HUDEP-2 (cell line): ENCODE measurements around the gene GAL3ST3.
"Not testable (repeated sequence)": the region's sequence is repeated elsewhere in the genome, so short reads cannot be mapped to it uniquely, and the experiment has no call there.

Source experiments
- DNase-seq, 76 experiments: peaks; one replicate each; lab custom pipeline; 2025; ENCODE audit not compliant: unreplicated experiment in 76 of 76; lab: John Stamatoyannopoulos, UW

GAL3ST3 gene

GRCh38 chr11:66047541-66048365 lies 1.2 kb downstream of the GAL3ST3 start:
- DNase-seq = no peak

- DNase-seq = no peak
These were observed 2.1 kb downstream of the GAL3ST3 start for GRCh38 chr11:66046901-66047300.

GRCh38 chr11:66045177-66045639 lies 3.8 kb downstream of the GAL3ST3 start:
- peak in 61 of 76 experiments; percentile 9 to 73 (median 41) for DNase-seq

DNA sequence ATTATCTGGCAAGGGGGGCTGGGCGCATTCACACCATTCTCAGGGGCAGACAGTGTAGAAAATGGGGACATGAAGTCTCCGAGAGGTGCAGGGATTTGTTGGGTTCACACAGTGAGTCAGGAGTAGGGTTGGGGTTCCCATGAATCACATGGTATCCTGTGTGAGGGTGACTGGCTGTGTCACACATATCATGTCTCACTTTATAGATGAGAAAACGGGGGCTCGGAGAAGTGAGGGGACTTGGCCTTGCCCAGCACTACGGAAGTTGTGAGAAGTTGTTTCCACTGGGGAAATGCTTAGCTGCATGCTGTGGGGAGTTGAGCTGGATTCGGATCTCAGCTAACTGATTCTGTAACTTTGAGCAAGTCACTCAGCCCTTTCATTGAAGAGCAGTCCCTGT lies 4.2 kb downstream of the GAL3ST3 start:
- no peak for DNase-seq

GRCh38 chr11:66042996-66043906 lies 5.7 kb downstream of the GAL3ST3 start:
- no peak for DNase-seq

DNA sequence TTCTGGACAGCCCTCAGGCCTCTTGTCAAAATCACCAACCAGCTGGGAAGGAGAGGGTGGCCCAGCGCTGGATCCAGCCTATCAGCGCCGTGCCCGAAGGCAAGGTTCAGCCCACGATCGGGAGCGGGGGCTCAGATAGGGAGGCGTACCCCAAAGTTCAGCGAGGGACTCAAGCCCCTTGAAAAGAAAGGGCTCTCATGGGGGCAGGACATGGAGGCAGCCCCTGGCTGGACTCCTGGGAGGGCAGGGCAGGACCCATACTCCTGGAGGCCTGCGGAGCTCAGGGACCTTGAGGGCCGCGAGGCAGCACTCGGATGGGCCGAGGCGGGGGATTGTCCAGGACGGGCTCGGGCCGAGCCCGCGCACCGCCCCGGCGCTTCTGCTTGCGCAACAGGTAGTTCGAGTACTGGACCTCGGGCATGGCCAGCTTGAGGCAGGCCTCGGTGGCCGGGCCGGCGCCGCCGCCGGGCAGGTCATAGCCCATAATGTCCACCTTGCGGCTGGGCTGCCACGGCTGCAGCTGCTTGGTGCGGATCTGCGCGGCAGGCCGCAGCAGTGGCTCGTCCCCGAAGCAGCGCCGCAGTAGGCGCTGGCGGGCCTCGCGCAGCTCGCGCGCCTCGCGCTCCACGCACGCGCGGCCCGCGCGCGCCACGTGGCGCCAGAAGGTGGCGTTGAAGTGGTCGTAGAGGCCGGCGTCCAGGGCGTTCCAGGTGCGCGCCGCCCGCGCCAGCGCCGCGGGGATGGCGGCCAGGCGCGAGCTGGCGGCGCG lies 6.5 kb downstream of the GAL3ST3 start:
- DNase-seq = no peak

DNA sequence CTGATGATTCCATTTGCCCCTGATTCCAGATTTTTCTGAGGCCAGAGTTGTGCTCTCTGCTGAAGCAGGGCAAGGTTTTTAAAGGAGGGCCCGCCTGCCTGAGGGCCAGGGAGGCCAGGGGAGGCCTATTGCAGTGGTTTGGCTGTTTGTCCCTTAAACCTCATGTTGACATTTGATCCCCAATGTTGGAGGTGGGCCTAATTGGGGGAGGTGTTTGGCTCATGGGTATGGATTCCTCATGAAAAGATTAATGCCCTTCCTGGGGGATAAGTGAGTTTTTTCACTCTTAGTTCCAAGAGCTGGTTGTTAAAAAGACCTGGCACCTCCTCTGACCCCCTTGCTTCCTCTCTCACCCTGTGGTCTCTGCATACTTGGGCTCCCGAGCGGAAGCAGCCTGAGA lies 9.2 kb downstream of the GAL3ST3 start:
- DNase-seq = no peak

DNA sequence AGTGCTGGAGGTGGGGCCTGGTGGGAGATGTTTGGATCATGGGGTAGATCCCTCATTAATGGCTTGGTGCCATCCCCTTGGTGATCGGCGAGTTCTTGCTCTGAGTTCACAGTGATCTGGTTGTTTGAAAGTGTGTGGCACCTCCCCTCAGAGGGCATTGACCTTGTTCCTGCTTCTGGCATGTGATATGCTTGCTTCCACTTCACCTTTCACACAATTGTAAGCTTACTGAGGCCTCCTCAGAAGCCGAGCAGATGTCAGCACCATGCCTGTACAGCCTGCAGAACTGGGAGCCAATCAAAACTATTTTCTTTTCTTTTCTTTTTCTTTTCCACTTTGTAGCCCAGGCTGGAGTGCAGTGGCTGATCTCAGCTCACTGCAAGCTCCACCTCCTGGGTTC lies 11.6 kb downstream of the GAL3ST3 start:
- DNase-seq = no peak

GRCh38 chr11:66036334-66036710 lies 12.6 kb downstream of the GAL3ST3 start:
- DNase-seq = no peak

- DNase-seq = no peak
These were observed 13.2 kb downstream of the GAL3ST3 start for GRCh38 chr11:66035653-66036333.

DNA sequence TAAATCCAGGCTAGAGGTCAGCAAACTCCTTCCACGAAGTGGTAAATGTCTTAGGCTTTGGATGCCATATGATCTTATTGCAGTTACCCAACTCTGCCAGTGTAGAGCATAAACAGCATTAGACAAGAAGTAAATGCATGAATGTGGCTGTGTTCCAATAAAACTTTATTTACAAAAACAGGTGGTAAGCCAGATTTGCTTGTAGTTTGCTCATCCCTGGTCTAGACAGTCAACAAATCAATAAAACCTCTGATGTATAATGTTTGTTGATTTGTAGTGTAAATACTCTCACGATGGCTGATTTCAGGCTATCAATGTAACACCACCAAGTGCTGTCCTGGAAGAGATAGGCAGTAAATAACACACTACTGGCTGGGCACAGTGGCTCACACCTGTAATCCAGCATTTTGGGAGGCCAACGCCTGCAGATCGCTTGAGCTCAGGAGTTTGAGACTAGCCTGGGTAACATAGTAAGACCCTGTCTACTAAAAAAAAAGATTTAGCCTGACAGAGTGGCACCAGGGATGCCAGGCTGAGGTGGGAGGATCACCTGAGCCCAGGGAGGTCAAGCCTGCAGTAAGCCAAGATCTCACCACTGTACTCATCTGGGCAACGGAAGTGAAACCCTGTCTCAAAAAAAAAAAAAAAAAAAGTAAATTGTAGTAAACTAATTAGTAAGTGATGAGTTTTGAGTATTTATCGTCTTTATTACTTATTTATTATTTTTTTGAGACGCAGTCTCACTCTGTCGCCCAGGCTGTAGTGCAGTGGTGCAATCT lies 15.8 kb downstream of the GAL3ST3 start:
- no peak for DNase-seq

DNA sequence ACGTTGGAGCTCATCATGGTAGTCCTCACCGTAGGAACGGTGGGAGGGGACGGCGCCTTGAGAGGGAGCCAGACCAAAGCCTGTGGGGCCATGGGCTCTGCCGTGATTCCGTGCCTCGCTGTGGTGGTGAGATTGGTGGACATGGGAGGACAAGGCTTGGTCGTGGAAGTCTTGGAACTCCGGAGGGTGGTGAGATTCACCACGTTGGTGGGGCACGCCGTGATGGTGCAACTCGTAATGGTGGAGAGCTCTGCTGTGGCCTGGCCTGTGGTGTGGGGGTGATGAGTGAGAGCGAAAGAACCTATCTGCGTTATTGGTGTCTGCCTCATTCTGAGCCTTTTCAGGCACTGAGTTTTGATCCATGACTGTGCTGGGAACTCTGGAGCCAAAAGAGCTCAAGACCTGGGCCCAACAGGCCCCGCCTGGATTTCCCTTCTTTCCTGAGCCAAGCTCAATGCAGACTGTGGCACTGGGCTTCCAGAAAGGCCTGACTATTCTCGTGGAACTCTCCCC lies 22.9 kb downstream of the GAL3ST3 start, which contains the start of gene CATSPER1:
TSS of gene CATSPER1 (minus strand) at position 463 of the 513 bp plus-strand sequence. CDS start at position 363, 100 bp downstream.
- DNase-seq = no peak

DNA sequence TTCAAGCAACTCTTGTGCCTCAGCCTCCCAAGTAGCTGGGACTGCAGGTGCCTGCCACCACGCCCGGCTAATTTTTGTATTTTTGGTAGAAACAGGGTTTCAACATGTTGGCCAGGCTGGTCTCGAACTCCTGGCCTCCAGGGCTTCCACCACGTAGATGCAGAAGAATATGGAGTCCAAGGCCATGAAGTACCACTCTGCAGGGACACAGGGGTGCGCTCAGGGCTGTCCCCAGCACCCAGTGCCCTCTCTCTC lies 25.8 kb downstream of the GAL3ST3 start:
- DNase-seq = not testable (repeated sequence)

DNA sequence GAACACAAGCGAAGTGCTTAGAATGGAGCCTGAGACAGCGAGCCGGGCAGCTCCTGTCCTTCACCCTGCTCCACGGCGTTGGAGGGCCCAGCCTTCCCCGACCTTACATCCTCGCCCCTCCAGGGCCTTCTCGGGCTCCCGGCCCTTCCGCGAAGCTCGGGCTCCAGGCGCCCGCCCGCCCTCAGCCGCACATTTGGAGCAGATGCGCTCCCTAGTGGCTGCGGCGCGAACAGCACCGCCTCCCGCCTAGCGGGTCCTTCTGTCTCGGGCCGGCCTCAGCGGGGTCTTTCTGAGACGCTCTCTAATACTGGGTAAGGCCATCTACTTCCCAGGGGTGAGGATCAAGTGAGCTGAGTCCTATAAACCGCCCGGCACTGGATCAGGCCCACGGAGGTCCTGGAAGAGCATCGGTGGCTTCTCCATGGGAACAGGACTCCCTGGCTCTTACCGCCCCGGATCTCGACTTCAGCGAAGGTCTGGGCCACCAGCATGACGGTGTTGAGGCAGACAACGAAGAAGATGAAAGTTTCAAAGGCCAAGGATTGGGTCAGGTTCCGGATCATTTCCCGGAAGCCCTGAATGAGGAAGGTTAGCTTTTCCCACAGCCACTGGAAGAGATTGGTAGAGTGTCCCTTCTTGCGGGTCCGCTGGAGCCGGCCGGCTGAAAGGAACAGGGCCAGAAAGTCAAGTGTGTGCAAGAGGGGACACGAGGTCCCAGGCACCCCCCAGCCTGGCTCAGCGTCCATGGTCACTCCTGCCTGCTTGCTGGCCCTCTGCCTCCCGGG lies 26.4 kb downstream of the GAL3ST3 start:
- peak in 57 of 76 experiments; percentile 11 to 76 (median 46) for DNase-seq

- DNase-seq = peak in 43 of 76 experiments; percentile 13 to 76 (median 42)
These were observed 28.2 kb downstream of the GAL3ST3 start for GRCh38 chr11:66020618-66021357.

GRCh38 chr11:66020212-66020611 lies 28.7 kb downstream of the GAL3ST3 start:
- DNase-seq = no peak

DNA sequence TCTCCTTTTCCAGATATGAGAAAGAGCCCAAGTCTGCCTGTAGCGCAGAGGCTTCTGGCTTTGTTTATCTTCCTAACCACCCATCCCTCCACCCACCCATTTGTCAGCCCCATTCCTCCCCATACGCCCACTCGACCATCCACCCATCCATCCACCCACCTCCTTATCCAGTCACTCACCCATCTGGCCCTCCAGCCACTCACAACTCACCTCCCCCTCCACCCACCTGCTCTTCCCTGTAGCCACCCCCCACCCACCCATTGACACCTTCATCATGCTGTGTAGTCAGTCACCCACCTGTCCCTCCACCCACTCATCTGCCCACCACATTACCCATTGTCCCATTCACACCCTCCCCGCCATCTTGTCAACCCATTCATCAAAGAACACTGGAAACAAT lies 31.6 kb downstream of the GAL3ST3 start:
- DNase-seq = peak in 18 of 76 experiments; percentile 13 to 61 (median 30)

DNA sequence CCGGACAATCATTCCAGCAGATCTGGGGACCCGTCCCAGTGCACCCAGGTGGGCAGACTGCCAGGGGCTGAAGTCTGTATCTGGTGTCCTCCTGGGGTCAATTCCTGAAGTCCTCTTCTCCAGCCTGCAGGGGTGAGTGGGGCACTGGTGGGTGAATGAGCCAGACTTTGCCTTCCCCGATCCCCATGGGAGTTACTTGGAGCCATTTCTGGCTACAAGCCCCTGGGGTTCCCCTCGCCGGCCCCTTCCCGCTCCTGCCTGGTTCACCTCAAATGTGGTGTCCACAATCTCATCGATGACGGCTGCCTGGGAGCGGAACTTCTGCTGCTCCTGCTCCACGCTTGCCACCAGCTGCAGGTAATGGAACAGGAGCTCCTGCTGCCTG lies 32.2 kb downstream of the GAL3ST3 start:
- DNase-seq = no peak
